K562 (cell line): Measurements from ENCODE around the gene INSIG1. TPM values are rescaled to one million over a fixed set of nuclear protein-coding genes. Genes with fewer than 3 reads are reported as not detected.

Experiments used
- ATAC-seq: fragments of 200-7000 bp; cut with Tn5 transposase; 3 replicates; pipeline ENCODE4 v1.9.1; 2020; ENCODE audit warnings: moderate library complexity
- BruUV-seq: library from RNA; stranded (reverse); fragments of 400-500 nt; replicated peaks from 2 replicates; lab custom pipeline; 2021; lab: Mats Ljungman, UMichigan
- CTCF ChIA-PET: fragments of 300-600 bp; formaldehyde crosslinking; extraction: SDS; loops from one replicate; lab custom pipeline; 2021; ENCODE audit warnings: low intra/inter-chr PET ratio; lab: Yijun Ruan, JAX
- POLR2A ChIA-PET: fragments of 300-600, 350-650 bp; sonication (Branson Sonifier 250); formaldehyde crosslinking; extraction: SDS; loops from one replicate; lab custom pipeline; 2021; ENCODE audit warnings: antibody characterized with exemption, inconsistent platforms; lab: Yijun Ruan, JAX
- DNase-seq, 4 experiments: peaks; one replicate each; pipeline versions ENCODE4 v3.0.0 to v3.0.0-alpha.2; 2011 to 2018; ENCODE audit warnings: low spot score in 3 of 4, mixed read lengths in 3 of 4; ENCODE audit errors: extremely low read depth in 1 of 4
- FAIRE-seq: peaks from 2 replicates; lab custom pipeline; 2011; peaks lifted over from hg19 to GRCh38; lab: Jason Lieb, UNC
- H2AFZ ChIP-seq: 2 replicates; pipeline ENCODE4 v1.6.0; 2011; ENCODE audit warnings: low read depth, low read length, control low read depth, inconsistent platforms
- H3K27ac ChIP-seq: fragments of 200-600 bp; 3 replicates; pipeline ENCODE4 v1.8.0; 2011; ENCODE audit warnings: low read depth, mild to moderate bottlenecking, control low read depth, inconsistent platforms, low read length, moderate library complexity, mixed read lengths; ENCODE audit errors: extremely low read depth
- H3K27me3 ChIP-seq, 2 experiments: fragments of 300-600 bp in 1 of 2; 2 replicates in 1 of 2; 3 replicates in 1 of 2; pipeline versions ENCODE4 v1.6.0 to v1.8.0; 2011; ENCODE audit warnings: inconsistent platforms in 2 of 2, low read length in 2 of 2, mild to moderate bottlenecking in 1 of 2, mixed read lengths in 1 of 2, moderate library complexity in 1 of 2; ENCODE audit not compliant: control insufficient read depth in 2 of 2, insufficient read depth in 2 of 2
- H3K36me3 ChIP-seq: fragments of 300-600 bp; 3 replicates; pipeline ENCODE4 v1.8.0; 2011; ENCODE audit warnings: mild to moderate bottlenecking, low read length, inconsistent platforms; ENCODE audit not compliant: control insufficient read depth, insufficient read depth
- H3K4me1 ChIP-seq, 2 experiments: fragments of 200-600 bp in 1 of 2; replicated peaks in 1 of 2; 2 replicates in 1 of 2; 3 replicates in 1 of 2; pipeline versions ENCODE4 v1.5.1 to v1.8.0; 2011; ENCODE audit warnings: inconsistent platforms in 2 of 2, low read length in 2 of 2, mild to moderate bottlenecking in 1 of 2, mixed read lengths in 1 of 2, moderate library complexity in 1 of 2; ENCODE audit not compliant: control insufficient read depth in 2 of 2, insufficient read depth in 2 of 2
- H3K4me2 ChIP-seq: 2 replicates; pipeline ENCODE4 v1.6.1; 2011; ENCODE audit warnings: low read length, control low read depth, inconsistent platforms, mixed read lengths; ENCODE audit not compliant: insufficient read depth
- H3K4me3 ChIP-seq: fragments of 200-600 bp; sonication (generic), shearing (Covaris generic); 2 replicates; pipeline ENCODE4 v1.5.1; 2016; ENCODE audit warnings: control low read depth, inconsistent platforms
- H3K79me2 ChIP-seq: fragments of 200-600 bp; 3 replicates; pipeline ENCODE4 v1.8.0; 2011; ENCODE audit warnings: low read length, inconsistent platforms; ENCODE audit not compliant: control insufficient read depth, insufficient read depth
- H3K9ac ChIP-seq, 2 experiments: 2 replicates each; pipeline versions ENCODE4 v1.6.0 to v1.6.1; 2011; ENCODE audit warnings: low read depth in 2 of 2, low read length in 2 of 2, control low read depth in 1 of 2, inconsistent platforms in 1 of 2, mild to moderate bottlenecking in 1 of 2, mixed read lengths in 1 of 2; ENCODE audit not compliant: insufficient read depth in 1 of 2
- H3K9me1 ChIP-seq: one replicate; pipeline ENCODE4 v1.6.0; 2011; ENCODE audit warnings: inconsistent platforms, mild to moderate bottlenecking, low read length, moderate library complexity; ENCODE audit not compliant: control insufficient read depth, insufficient read depth
- H3K9me3 ChIP-seq: replicated peaks from 2 replicates; pipeline ENCODE4 v1.5.1; 2011; ENCODE audit warnings: low read depth, low read length, inconsistent platforms; ENCODE audit not compliant: control insufficient read depth, insufficient read depth
- H4K20me1 ChIP-seq: replicated peaks from 2 replicates; pipeline ENCODE4 v1.6.1; 2011; ENCODE audit warnings: low read length, inconsistent platforms, mixed read lengths; ENCODE audit not compliant: control insufficient read depth, insufficient read depth
- BMI1 ChIP-seq: fragments of 150-350 bp; IDR thresholded peaks from 2 replicates; pipeline ENCODE4 v1.6.1; 2014; ENCODE audit warnings: low read length
- EZH2 ChIP-seq: IDR thresholded peaks from 2 replicates; pipeline ENCODE4 v1.6.1; 2012; ENCODE audit warnings: low read depth, mild to moderate bottlenecking, inconsistent platforms, low read length, borderline replicate concordance
- WGBS: fragments of 100-300 bp; shearing (Covaris generic); methylation state at CpG from one replicate; pipeline ENCODE4 v1.1.6; 2016; ENCODE audit warnings: low coverage, mixed read lengths; ENCODE audit not compliant: insufficient coverage; ENCODE audit errors: missing lambda C conversion rate; 5-methylcytosine and 5-hydroxymethylcytosine counted together
- in situ Hi-C: fragments of 300-500 bp; cut with MboI; formaldehyde crosslinking; loops from 4 replicates; pipeline ENCODE4 v1.15.0; 2018; ENCODE audit warnings: inconsistent platforms, mixed read lengths
- intact Hi-C: fragments of 100-400 bp; cut with micrococcal nuclease; formaldehyde crosslinking; loops from 2 replicates; pipeline ENCODE4 v1.14.2; 2022
- polyA plus RNA-seq, 8 experiments: library from polyadenylated mRNA; depleted of rRNA in 4 of 8; stranded (reverse) in 5 of 8; unstranded in 3 of 8; fragments of >200 nt; fragmentation: Nextera tagmentation in 2 of 8; fragmentation: Illumina TruSeq in 1 of 8; extraction: Ambion mirVana in 2 of 8; extraction: Trizol in 1 of 8; gene quantifications; 2 replicates each; pipeline versions ENCODE4 v1.2.1 to v1.2.3, GENCODE V29; 2011 to 2014; ENCODE audit warnings: inconsistent platforms in 1 of 8, missing spikeins in 1 of 8
- total RNA-seq, 7 experiments: library from RNA; depleted of rRNA in 6 of 7; stranded (reverse); fragments of >200 nt in 6 of 7; fragmentation: Illumina TruSeq in 2 of 7; extraction: Trizol in 2 of 7; gene quantifications; 2 replicates each; pipeline versions ENCODE4 v1.2.1 to v1.2.3, GENCODE V29; 2011 to 2021; ENCODE audit warnings: low replicate concordance in 1 of 7
- TF ChIP-seq, protein P1 (sequence below): sonication (generic); formaldehyde crosslinking; IDR thresholded peaks from 2 replicates; pipeline ENCODE4 v1.8.0; 2022; ENCODE audit warnings: mild to moderate bottlenecking, missing genetic modification reagents
- TF ChIP-seq, protein P2 (sequence below): fragments of 450-650 bp; formaldehyde crosslinking; IDR thresholded peaks from 2 replicates; pipeline ENCODE4 v1.4.0; 2020; ENCODE audit warnings: mild to moderate bottlenecking, moderate library complexity

Gene INSIG1
- total and polyA plus RNA-seq, 9 of the 15 experiments (the other 6 are each of a cell fraction or from before 2014, with no cell fraction given), result 57.1 to 787 (median 238) TPM

DNA sequence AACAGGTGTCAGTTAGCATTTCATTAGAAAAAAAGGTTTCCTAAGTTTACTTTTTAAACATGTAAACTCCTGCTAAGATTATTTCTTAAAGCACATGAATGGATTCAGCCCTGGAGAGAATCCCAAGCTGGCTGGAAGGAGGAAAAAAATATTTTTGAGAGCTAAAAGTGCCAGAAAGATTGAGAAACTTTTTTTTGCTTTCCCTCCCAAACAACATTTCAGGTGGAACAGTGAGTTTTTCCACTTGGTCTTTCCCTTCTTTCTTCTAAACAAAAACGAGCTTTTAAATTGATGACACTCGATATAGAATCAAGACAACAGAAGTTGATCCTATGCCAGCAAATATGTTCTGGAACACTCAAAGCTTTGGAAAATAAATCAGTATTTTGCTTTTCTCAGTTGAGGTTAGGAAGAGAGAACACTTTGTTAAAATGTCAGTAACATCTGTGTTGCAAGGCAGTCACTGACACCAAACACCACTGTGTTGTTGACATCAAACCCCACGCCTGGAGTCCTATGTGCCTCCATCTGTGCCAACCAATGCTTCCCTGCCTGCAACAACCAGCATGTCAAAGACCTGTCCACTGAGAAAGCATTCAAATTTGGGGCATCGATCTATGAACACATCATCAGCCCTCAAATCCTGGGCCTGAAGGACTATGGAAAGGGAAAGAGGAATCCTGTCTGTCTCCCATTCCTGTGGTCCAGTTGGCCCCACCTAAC lies 22.9 kb upstream of the INSIG1 start:
- POLR2A ChIA-PET, result interaction anchor here (0.8 to 1.9 kb wide), 4 partner anchors 10 to 69 kb away, joined by 3 to 4 read pairs (median 3); no protein-coding TSS in a partner anchor
- H3K4me2 ChIP-seq, result no peak overlapping the region
- no peak overlapping the region for H3K4me3 ChIP-seq
- intact Hi-C loops, result no loop called here
- no peaks in the 10 kb centered on the region; the same call in 1 of the 2 replicates for H4K20me1 ChIP-seq
- H3K36me3 ChIP-seq, result no peaks in the 10 kb centered on the region
- BruUV-seq, result no TSS peak
- no peaks in the 10 kb centered on the region for H3K9me1 ChIP-seq
- H3K27me3 ChIP-seq, result peaks cover 73 to 92% of the 10 kb centered on the region in 2 experiments
- TF ChIP-seq, protein P1, sequence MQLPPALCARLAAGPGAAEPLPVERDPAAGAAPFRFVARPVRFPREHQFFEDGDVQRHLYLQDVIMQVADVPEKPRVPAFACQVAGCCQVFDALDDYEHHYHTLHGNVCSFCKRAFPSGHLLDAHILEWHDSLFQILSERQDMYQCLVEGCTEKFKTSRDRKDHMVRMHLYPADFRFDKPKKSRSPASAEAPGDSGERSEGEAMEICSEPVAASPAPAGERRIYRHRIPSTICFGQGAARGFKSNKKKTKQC (CRISPR knock-in tag), result no peak
- 0 out of 2 replicates have a peak, but pooled peaks have one; percentile 6 for TF ChIP-seq BMI1
- TF ChIP-seq, protein P2, sequence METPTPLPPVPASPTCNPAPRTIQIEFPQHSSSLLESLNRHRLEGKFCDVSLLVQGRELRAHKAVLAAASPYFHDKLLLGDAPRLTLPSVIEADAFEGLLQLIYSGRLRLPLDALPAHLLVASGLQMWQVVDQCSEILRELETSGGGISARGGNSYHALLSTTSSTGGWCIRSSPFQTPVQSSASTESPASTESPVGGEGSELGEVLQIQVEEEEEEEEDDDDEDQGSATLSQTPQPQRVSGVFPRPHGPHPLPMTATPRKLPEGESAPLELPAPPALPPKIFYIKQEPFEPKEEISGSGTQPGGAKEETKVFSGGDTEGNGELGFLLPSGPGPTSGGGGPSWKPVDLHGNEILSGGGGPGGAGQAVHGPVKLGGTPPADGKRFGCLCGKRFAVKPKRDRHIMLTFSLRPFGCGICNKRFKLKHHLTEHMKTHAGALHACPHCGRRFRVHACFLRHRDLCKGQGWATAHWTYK, result no peak
- TF ChIP-seq EZH2, result peak; percentile 46; the same call in 1 of the 2 replicates
- in situ Hi-C loops, result no loop called here
- DNase-seq (no peak), FAIRE-seq (no peak), ATAC-seq (no peak)
- CTCF ChIA-PET, result no interaction called here
- H3K9ac ChIP-seq, result no peak overlapping the region
- H2AFZ ChIP-seq, result no peak overlapping the region
- H3K79me2 ChIP-seq, result no peaks in the 10 kb centered on the region
- no peak overlapping the region for H3K27ac ChIP-seq
- peaks cover 1 to 11% of the 10 kb centered on the region in 2 experiments; a peak in 4 of 5 replicates for H3K4me1 ChIP-seq
- WGBS, result 3% methylated on average over 4 of the region's 4 CpGs
- no peaks in the 10 kb centered on the region for H3K9me3 ChIP-seq
